CD4-positive, alpha-beta T cell treated with Interleukin-6 at 100 ng/mL for 8 hours (primary cell): ENCODE data around the gene IGF1R.
A peak's percentile ranks its signal among the peaks of the same experiment; 100 is the strongest.

Experiments
- DNase-seq: peaks from one replicate; pipeline ENCODE4 v3.0.0-alpha.2; 2020; ENCODE audit warnings: mixed read lengths, low spot score

The IGF1R gene

DNA sequence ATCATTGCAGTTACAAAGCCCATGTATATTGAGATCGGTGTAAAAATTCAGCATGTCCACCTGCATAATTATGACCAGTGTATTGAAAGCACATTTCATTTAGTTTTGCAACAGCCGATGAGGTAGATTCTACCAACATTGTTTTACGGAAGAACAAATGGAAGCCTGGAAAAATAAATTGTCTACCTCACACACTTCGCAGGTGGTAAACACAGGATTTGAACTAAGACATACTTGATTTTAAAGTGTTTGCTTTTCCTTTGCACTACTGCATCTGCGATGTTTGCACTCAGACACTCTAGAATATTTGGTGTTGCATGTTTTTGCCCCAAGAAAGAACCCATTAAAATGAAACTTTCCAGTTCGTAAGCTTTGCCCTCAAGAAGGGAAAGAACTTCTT, 210.8 kb downstream of the IGF1R start:
- no peak for DNase-seq

DNA sequence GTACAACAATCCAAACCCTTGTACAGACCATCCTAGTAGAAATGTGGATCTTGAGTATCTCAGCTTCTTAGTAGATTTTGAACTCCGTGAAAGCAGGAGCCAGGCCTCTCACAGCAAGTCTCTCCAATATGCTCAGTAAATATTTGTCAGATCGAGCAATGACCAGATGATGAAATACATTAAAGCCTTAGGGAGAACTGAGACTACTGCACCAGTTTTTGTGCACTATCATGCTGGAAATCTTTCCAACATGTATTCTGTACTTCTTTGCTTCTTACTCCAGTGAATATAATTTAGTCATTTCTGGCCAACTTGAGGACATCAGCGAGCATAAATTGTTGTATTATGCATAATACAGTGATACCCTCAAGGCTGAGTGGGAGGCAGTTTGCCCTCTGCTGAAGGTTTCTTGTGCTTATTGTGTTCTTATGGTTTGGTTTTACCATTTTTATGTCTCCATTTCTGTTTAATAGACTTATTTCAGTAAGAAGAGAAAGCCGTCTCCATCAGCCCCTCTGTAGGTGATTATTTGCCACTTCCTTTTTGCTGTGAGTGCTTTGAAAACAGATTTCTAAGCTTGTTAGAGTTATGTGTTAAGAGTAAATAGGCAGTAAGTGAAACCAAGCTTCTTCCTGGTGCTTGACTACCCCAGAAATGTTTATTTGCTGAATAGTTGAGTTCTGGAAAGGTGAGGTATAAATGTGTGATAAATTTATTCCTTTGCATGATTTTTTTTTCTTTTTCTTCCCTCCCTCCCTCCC, 212.1 kb downstream of the IGF1R start:
- no peak for DNase-seq

DNA sequence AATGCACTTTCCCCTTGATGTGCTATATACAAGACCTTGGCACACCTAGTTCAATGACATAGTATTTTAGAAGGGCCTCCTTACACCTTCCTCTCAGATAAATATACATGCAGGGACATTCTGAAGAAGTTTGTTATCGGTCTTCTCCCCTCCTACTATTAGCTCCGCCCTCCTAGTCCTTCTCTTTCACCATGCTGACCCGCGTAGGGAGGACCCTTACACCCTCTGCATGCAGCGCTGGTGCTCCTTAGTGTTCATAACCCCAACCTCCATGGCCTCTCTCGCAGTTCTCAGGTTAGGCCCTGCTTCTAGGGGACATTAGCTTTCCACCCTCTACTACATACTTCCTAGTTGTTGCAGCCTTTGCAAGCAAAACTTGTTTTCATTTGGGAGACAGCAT, 212.8 kb downstream of the IGF1R start:
- no peak for DNase-seq

DNA sequence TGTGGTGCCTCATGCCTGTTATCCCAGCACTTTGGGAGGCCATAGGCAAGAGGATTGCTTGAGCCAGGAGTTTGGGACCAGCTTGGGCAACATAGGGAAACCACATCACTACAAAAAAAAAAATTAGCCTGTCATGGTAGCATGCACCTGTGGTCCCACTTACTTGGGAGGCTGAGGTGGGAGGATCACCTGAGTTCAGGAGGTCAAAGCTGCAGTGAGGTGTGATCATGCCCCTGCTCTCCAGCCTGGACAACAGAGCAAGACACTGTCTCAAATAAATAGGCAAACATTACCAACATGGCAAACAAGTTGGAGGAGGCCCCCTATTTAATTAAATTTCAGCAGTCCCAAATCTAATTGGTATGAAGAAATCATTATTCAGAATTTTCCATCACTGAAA, 215.6 kb downstream of the IGF1R start:
- DNase-seq = no peak

DNA sequence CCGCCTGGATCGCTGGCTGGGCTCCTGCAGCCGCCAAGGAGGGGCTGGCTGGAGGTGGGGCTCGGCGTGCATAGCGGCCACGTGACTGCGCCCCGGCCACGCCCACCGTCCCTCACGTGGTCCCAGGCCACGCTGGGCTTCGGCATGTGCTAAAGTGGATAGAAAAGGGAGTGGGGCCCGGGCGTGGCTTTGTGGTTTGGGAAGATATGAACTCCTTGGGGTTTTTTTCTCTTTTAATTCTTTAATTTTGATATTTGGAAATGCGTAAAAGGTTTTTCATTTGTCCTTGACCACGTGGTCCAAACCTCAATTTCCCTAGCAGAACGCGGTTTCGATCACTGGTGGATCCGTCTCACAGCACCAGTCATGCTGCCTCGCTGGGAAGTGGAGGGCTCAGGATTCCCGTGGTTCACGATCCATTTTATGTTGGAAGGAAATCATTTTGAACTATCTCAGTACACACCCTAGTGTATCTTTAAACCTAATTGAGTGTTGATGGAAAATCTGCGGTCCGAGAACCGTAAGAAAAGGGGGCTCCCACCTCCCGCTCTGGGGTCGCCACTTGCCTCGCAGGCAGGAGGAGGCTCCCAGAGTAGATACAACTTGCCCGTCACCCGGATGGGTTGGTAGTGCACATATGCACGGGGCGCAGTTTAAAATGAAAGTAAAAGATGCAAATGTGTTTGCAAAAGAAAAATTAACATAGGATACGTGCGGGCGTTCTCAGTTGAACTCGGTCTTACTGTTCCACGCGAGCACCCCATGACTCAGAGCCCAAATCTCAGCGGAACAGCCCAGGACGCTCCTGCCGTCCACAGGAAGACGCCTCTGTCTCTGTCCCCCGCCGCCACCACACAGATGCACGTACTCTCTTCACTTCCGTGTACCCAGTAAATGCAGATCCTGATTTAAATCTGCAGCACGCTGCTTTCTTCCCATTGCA, 217.3 kb downstream of the IGF1R start:
- peak; percentile 72 for DNase-seq

DNA sequence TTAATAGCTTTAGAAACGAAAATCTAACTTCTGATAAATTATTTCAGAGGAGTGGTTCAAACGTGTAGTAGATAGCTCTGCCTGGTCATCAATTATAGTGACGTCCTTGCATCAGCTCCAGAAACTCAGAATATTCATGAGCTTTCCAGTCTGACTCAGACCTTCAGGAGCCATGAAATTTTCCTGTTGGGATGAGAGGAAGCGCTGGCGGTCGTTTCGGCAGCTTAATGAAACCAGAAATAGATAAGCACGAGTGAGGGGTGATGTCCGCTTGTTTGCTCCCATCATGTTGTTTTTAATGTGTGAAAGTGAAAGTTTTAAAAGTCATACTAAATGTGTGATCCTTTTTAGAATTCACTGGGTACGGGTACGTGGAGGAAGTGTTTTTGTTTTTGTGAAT, 218.2 kb downstream of the IGF1R start:
- no peak for DNase-seq

DNA sequence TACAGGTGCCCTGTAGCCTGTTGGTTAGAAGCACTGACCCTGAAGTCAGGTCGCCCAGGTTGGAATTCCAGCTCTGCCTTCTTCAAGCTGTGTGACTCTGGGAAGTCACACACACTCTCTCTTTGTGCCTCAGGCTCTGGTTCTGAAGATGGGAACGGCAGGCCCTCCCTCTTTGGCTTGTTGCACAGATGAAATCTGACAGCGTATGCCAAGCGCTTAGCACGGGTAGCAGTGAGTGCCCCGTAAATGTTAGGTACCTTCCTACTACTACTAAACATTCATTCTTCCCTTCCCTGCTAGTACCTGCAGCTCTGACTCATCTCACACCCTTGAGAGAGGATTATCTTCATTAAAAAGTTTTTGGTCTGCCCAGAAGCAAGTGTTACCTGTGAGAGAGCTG, 220.2 kb downstream of the IGF1R start:
- DNase-seq = no peak

DNA sequence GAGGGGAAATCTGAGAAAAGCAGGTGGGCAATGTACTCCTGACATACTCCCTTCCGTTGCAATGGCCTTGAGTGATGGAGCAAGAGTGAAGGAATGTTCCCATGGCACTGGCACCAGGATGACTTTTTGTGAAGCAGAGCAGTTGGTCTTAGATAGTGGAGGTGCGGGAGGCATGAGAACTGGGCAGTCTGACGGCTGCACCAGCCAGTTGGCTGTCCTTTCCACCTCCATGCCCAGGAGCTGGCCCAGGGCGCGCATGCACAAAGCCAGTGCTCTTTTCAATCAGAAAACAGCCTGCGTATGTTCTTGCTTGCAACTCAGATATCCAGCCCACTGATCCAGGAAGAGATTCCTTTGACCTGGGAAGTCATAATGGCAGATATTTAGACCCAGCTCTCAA, 222.4 kb downstream of the IGF1R start:
- DNase-seq = no peak

DNA sequence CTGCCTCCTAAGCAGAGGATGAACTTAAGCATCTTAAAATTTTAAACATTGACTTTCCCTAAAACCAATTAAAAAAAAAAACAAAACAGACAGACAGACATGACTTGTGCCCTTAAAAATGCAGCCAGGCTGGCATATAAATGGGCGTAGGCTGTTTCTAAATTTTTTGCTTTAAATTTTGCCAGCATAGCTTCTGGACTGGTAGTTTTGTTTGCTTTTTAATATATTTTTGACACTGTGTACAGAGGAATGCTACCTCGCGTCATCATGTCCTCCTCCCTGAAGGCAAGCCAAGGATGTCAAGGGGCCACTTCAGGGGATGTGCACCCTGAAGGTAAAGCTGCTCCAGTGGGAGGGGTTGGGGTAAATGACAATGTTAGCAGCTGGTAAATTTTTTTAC, 224.4 kb downstream of the IGF1R start:
- no peak for DNase-seq

DNA sequence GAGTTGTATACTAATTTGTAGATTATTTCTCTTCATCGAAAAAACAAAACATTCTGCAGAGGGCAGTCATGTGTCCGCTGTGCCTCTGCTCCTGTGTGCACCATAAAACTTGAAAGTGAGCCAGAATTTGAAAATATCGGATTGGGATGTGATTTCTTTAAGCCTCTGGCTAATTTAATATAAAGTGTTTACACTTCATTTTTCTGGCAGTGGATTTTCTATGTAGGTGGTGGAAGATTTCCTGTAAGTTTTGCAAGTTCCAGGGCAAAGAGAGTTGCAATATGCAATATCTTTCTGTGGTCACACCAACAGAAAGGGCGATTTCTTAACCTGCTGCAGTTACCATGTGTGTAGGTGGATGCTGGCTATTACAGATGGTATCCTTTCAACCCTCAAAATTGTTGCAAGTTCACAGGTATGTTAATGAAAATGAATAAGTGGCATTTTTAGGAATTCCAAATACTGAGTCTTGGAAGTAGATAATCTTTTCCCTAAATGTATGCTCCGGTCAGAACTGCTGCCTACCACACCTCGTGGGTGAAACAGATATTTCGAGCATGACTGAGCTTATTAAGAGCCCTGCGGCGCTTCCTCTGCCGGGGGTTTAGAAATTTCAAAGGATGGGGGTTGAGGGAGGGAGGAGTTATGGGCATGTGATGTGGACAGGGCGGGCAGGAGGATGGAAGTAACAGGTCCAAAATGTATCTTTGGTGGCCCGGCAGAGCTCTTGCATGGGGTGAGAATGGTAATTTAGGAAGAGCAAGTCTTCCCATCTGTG, 225.3 kb downstream of the IGF1R start:
- DNase-seq = no peak

DNA sequence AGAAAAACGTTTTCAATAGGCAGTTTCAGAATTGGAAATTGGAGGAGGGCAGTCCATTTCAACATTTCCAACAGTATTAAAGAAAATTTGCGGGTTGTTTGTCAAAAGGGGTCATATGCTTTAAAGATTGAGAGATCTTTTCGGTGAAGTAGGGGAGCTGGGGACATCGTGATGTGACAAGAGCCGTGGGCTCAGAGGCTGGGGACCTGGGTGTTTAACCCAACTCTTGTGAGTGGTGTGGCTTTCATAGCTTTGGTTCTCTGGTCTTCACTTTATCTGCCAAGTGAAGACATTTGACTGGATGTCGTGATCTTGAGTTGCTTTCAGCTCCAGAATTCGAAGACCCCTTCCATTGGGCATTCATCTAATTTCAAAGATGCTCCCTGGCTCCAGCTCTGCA, 226.0 kb downstream of the IGF1R start:
- no peak for DNase-seq

DNA sequence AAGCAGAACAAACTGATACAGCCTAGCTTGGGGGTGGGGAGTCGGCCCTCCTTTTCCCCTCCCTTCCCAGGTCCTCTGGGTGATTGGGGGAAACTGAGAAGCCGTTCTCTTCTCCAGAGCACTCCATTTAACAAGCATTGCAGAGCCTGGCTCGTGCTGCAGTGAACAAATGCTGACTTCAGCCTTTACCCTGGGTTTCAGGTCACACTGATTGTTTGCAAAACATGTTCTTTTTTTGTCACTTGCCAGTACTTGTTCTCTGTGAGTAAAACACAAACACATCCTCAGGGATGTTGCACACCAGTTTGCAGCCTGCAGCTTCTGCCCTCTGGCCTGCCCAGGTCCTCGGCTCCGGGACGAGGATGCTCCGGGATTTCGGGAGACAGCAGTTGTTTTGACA, 226.4 kb downstream of the IGF1R start:
- no peak for DNase-seq

DNA sequence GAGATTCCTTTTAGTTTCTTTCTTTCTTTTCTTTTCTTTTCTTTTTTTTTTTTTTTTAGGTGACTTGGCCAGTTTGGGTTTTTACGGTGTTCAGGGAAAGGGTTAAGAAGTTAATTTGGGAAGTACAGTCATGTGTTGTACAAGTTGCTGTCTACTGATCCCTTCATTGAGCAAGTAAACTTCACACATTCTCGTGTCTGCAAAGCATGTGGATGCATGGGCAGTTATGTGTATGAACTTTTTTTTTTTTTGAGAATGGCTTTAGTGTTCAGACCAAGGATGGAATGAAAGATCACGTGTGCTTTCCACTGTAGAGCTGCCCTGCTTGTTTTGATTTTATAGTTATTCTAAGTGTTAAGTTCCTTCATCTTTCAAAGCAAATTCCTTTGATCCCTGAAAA, 227.0 kb downstream of the IGF1R start:
- no peak for DNase-seq

DNA sequence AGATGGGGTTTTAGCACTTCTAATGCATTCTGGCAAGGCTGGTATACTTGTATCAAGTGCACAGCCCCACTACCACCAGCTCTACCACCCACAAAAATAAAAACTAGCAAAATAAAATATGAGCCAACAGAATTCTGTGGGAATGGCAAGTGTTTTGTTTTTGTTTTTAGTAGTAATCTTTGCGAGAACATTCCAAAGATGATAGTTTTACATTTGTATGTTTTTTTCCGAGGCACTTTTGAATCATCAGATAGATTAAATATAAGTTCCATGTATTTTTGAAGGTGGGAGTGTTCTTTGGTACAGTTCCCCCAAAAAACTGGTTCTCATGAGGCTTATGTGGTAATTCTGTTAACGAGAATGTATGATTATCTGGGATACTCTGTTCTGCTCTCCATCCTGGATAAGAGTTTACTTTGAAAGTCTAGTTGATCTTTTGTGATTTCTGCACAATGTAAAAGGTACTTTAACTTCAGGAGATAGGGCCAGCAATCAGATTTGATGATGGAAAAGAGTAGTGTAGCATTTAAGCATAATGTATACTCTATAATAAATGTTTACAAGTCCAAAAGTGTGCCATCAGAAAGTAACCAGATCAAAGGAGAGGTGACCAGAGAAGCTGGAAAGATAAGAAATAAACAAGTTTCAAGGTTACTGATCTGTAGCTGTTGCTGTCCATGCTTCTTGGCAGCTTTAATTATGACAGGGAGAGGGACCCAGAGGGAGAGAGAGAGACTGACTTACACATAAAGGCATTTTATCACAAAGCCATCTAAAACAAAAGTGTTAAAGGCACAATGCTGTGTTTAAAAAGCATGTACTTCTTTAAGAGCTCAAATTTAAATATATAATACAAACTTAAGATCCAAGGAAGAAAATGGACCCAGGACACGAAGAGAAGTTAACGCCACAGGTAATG, 228.4 kb downstream of the IGF1R start:
- DNase-seq = no peak

DNA sequence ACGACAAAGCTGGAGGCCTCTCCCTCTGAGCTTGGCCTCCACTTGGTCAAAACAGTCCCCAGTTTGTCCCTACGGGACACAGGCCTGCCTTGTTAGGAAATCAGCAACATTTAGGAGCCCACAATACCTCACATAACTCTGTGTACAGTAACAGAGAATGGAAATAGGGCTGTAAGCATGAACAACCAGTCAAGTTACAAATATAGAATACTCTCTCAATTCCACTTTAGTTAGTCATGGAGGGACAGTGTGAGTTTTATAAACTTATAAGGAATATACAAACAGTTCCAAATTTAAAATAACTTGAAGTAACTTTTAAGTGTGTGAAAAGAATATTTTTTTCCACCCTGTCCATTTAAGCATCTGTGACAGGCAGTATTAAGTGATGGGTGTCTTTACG, 229.8 kb downstream of the IGF1R start:
- no peak for DNase-seq

DNA sequence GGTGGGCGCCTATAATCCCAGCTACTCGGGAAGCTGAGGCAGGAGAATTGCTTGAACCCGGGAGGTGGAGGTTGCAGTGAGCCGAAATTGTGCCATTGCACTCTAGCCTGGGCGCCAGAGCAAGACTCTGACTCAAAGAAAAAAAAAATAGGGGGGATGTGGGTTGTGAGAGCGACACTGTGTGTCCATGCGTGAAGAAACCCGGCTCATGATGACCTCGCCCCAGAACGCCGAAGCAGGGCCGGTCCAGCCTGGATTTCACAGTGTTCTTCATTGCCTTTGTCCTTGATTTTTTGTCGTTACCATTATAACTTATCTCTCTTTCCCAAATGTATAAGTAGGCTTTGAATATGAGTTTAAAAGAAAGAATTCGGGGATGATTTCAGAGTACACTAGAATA, 230.5 kb downstream of the IGF1R start:
- no peak for DNase-seq

DNA sequence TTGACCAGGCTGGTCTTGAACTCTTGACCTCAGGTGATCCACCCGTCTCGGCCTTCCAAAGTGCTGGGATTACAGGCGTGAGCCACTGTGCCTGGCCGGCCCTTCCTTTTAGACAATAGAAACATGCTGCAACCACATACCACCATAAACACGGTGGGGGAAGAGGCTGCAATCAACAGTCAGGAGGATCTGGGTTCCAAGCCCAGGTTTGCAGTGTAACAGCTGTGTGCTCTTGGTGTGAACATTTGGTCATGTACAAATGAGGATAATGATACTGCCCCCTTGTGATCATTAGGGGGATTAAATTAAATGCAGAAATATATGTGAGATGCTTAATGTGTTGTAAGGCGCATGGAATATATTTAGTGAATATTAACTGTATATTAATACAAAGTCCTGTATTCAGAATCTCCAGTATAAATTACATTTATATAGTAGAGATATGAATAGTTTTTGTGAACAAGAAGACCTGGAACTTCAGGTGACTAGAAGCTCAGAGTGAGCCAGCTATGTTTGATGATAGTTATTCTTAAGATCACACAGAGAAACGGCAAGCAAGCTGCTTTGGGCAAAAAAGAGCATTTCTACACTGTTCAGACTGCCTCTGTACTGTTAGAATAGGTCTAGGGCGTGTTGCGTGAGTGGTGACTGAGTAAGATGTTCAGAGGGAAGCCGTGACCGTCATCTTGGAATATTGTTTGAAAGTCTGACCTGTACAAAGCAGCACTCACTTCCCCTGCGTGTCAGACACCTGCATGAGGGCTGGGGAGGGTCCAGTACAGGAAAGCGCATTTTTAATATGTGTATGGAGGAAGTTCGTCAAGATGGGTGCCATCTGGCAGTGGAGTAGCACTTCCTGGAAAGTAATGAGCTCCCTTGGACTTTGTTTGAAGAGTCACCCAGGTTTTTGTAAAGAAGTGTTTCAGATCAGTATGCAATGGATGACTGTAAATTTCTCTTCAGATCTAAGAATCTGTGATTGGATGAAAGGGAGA, 233.5 kb downstream of the IGF1R start:
- peak; percentile 36 for DNase-seq

DNA sequence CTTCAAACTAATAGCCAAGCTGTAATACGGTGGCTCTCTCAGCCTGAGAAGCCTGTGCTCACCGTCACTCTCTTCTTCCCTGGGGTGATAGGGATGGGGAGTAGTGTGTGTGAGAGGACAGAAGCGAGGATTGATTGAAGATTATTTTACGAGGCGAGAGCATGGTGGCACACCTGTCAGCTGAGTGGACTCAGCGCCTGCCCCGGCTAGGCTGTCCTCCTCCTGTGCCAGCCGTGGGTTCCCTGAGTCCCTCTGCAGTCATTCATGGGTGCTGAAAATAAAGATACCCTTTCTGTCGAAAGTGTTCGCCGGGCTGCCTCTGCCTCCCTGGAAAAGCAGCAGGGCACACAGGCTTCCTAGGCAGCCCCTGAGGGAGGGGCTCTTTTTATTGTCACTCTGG, 235.1 kb downstream of the IGF1R start:
- no peak for DNase-seq

DNA sequence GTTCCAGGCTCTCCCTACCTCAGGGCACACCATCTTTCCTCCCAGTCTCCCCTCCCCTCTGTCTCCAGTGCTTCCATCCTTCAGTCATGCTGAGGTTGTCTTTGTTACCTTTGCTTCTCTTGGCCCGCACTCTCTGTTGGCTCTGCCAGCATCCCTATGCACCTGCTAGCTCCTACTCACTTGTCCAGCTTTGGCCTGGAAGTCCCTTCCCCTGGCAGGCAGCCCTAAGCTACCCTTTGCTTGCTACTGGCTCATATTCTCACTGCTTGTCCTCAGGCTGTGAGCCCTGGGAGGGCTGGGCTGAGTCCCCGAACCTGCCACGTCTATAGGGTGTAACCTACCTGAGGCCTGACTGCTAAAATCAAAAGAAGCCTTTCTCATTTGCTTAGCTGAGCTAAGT, 236.6 kb downstream of the IGF1R start:
- no peak for DNase-seq

DNA sequence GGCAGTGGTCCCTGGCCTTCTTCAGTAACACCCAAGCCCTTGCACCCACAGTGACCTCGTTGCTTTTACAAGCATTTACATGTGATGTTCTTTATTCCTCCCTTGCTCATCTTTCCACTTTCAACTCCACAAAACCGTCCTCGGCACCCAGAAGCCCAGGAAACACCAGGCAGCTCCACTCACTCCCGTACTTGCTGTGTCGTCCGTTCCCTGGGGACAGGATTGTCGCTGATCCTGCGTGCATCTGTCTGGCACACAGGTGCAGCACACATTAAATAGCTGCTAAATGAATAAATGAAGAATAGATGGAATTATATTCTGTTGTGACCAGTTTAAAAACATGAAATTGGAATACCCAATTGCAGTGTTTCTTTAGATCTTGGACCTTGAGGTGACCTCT, 239.6 kb downstream of the IGF1R start:
- no peak for DNase-seq
